Measurements from ENCODE around the gene WNT9A. TPM values are rescaled to one million over a fixed set of nuclear protein-coding genes. Genes with fewer than 3 reads are reported as not detected.

The WNT9A gene
- total RNA-seq, 1 experiment from 2014 or later = 0.24 TPM

- Mint-ChIP-seq H3K36me3 (ENCODE audit: insufficient read depth, unreplicated experiment) (no peaks in the 10 kb centered on the region), H3K4me1 (ENCODE audit: low read depth, unreplicated experiment) (no peaks in the 10 kb centered on the region), H3K27ac (ENCODE audit: unreplicated experiment) (no peak overlapping the region), H3K27me3 (ENCODE audit: unreplicated experiment) (peaks cover 43% of the 10 kb centered on the region), H3K9me3 (ENCODE audit: low read depth, unreplicated experiment) (no peaks in the 10 kb centered on the region), H3K4me3 (ENCODE audit: low read depth, unreplicated experiment) (no peak overlapping the region)
- TF ChIP-seq CTCF (IDR thresholded peaks at IDR 0.05; ENCODE audit: unreplicated experiment) = no peak
- intact Hi-C loops (cut with micrococcal nuclease; ENCODE audit: unreplicated experiment) = no loop called here
- CTCF ChIA-PET = no interaction called here
- no TSS peak for BruUV-seq (replicated peaks)
- no peak for DNase-seq
Measured at GRCh38 chr1:227904541-227905335, 43.0 kb downstream of the WNT9A start.

- H3K9me3 Mint-ChIP-seq (ENCODE audit: low read depth, unreplicated experiment) = no peaks in the 10 kb centered on the region
- TF ChIP-seq CTCF (IDR thresholded peaks at IDR 0.05; ENCODE audit: unreplicated experiment) = no peak
- CTCF ChIA-PET = interaction anchor here (0.7 kb wide), 1 partner anchor 124 kb away, joined by 3 read pairs; no protein-coding TSS in a partner anchor
- peaks cover 43% of the 10 kb centered on the region for H3K27me3 Mint-ChIP-seq (ENCODE audit: unreplicated experiment)
- no peak overlapping the region for H3K27ac Mint-ChIP-seq (ENCODE audit: unreplicated experiment)
- intact Hi-C loops (cut with micrococcal nuclease; ENCODE audit: unreplicated experiment) = no loop called here
- no TSS peak for BruUV-seq (replicated peaks)
- H3K4me3 Mint-ChIP-seq (ENCODE audit: low read depth, unreplicated experiment) = no peak overlapping the region
- no peak for DNase-seq
- H3K36me3 Mint-ChIP-seq (ENCODE audit: insufficient read depth, unreplicated experiment) = no peaks in the 10 kb centered on the region
- H3K4me1 Mint-ChIP-seq (ENCODE audit: low read depth, unreplicated experiment) = no peaks in the 10 kb centered on the region
Measured at GRCh38 chr1:227903614-227904501, 43.9 kb downstream of the WNT9A start.

GRCh38 chr1:227903061-227903521 lies 44.6 kb downstream of the WNT9A start:
- TF ChIP-seq CTCF (IDR thresholded peaks at IDR 0.05; ENCODE audit: unreplicated experiment) = no peak
- intact Hi-C loops (cut with micrococcal nuclease; ENCODE audit: unreplicated experiment) = no loop called here
- CTCF ChIA-PET = interaction anchor here (0.7 kb wide), 1 partner anchor 123 kb away, joined by 3 read pairs; no protein-coding TSS in a partner anchor
- no peaks in the 10 kb centered on the region for H3K9me3 Mint-ChIP-seq (ENCODE audit: low read depth, unreplicated experiment)
- no peak overlapping the region for H3K4me3 Mint-ChIP-seq (ENCODE audit: low read depth, unreplicated experiment)
- peaks cover 44% of the 10 kb centered on the region for H3K27me3 Mint-ChIP-seq (ENCODE audit: unreplicated experiment)
- no peak overlapping the region for H3K27ac Mint-ChIP-seq (ENCODE audit: unreplicated experiment)
- H3K36me3 Mint-ChIP-seq (ENCODE audit: insufficient read depth, unreplicated experiment) = no peaks in the 10 kb centered on the region
- no TSS peak for BruUV-seq (replicated peaks)
- no peaks in the 10 kb centered on the region for H3K4me1 Mint-ChIP-seq (ENCODE audit: low read depth, unreplicated experiment)
- no peak for DNase-seq

- Mint-ChIP-seq H3K27ac (ENCODE audit: unreplicated experiment) (no peak overlapping the region), H3K36me3 (ENCODE audit: insufficient read depth, unreplicated experiment) (no peaks in the 10 kb centered on the region), H3K9me3 (ENCODE audit: low read depth, unreplicated experiment) (no peaks in the 10 kb centered on the region), H3K4me1 (ENCODE audit: low read depth, unreplicated experiment) (no peaks in the 10 kb centered on the region), H3K4me3 (ENCODE audit: low read depth, unreplicated experiment) (no peak overlapping the region), H3K27me3 (ENCODE audit: unreplicated experiment) (peaks cover 49% of the 10 kb centered on the region)
- DNase-seq = no peak
- BruUV-seq (replicated peaks) = no TSS peak
- intact Hi-C loops (cut with micrococcal nuclease; ENCODE audit: unreplicated experiment) = no loop called here
- CTCF ChIA-PET = no interaction called here
- TF ChIP-seq CTCF (IDR thresholded peaks at IDR 0.05; ENCODE audit: unreplicated experiment) = no peak
Measured at GRCh38 chr1:227902641-227902990, 45.1 kb downstream of the WNT9A start.
